RKO (cell line): ENCODE measurements around the gene PTGES3.
"Not testable (repeated sequence)": the region's sequence is repeated elsewhere in the genome, so short reads cannot be mapped to it uniquely, and the experiment has no call there.

Source experiments
- DNase-seq: peaks from one replicate; pipeline ENCODE4 v3.0.0-alpha.2; 2016; ENCODE audit warnings: low spot score

The PTGES3 gene, protein sequence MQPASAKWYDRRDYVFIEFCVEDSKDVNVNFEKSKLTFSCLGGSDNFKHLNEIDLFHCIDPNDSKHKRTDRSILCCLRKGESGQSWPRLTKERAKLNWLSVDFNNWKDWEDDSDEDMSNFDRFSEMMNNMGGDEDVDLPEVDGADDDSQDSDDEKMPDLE

DNA sequence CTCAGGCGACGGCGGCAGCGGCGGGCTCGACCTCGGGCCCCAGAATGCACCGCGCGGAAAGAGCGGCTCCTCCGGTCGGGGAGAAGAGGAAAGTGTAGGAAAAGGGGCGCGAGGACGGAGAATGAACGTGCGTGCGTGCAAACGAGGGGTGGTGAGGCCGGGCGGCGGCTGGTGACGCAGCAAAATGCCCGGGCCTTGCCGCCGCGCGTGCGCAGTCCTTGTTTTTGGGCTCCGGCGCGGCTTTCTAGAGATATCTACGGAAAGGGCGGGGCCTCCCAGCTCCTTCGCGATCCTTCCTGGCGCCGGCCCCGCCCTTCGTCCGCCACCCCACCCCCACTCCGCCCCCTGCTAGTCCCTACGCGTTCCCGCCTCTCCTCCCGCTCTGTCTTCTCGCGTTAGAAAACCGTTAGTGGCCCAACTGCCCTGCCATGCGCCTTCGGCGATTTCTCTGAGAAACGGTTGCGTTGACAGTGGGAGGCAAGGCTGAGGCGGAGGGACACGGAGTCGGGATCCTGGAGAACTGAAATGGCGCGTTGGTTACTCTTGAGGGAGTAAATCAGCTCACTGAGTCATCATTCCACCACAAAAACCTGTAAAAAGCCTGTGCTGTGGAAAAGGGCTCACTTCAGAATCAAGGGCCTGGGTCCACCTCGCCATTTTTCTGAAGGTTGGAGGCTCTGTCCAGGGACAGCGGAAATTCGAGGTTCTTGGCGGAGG is at the start of gene PTGES3:
TSS of gene PTGES3 (minus strand) at position 156 of the 717 bp plus-strand sequence. CDS start 285 bp downstream, outside the sequence.
- DNase-seq = peak; percentile 98

DNA sequence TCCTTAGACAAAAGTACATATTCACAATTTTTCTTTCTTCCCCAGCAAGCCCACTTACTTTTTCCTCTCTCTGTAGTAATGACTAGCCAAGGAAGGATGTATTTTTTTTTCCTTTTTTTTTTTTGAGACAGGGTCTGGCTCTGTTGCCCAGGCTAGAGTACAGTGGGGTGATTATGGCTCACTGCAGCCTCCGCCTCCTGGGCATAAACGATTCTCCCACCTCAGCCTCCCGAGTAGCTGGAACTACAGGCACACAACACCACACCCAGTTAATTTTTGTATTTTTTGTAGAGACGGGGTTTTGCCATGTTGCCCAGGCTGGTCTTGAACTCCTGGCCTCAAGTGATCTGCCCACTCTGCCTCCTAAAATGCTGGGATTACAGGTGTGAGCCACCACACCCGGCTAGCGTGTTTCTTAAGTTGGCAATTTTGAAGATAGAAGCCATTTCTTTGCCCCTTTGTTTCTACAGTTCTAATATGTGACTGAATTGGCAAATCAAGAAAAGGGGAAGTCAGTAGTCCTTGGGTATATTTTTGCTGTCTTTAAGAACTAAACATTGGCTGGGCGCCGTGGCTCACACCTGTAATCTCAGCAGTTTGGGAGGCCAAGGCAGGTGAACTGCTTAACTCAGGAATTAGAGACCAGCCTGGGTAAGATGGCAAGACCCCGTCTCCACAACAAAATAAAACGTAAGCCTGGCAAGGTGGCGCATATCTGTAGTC is 40.2 kb upstream of the PTGES3 start:
- no peak for DNase-seq

DNA sequence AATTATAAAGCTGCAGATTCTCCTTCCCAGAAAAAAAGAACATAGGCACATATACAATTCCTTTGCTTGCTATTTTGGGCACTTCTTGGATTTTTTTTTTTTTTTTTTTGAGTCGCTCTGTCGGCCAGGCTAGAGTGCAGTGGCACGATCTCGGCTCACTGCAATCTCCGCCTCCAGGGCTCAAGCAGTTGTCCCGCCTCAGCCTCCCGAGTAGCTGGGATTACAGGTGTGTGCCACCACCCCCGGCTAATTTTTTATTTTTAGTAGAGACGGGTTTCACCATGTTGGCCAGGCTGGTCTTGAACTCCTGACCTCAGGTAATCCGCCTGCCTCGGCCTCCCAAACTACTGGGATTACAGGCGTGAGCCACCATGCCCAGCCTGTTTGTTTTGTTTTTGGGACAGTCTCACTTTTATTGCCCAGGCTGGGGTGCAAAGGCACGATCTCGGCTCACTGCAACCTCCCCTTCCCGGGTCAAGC is 38.2 kb upstream of the PTGES3 start:
- DNase-seq = not testable (repeated sequence)

DNA sequence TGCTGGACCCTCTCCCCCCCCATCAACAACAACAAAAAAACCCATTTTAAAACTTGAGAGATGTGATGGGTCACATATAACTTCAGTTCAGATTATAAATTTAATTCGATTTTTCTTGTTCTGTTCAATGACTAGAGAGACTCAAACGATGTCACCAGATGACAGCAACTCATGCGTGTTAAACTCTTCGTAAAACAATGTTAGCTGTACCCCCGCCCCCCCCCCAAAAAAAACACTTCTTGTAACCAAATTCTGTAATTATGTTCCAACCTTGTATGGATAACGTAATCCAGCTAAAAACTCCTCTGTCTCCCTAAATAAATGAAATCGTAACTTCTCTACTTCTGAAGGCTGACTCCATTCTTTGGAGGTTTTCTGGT is 37.6 kb upstream of the PTGES3 start:
- no peak for DNase-seq

DNA sequence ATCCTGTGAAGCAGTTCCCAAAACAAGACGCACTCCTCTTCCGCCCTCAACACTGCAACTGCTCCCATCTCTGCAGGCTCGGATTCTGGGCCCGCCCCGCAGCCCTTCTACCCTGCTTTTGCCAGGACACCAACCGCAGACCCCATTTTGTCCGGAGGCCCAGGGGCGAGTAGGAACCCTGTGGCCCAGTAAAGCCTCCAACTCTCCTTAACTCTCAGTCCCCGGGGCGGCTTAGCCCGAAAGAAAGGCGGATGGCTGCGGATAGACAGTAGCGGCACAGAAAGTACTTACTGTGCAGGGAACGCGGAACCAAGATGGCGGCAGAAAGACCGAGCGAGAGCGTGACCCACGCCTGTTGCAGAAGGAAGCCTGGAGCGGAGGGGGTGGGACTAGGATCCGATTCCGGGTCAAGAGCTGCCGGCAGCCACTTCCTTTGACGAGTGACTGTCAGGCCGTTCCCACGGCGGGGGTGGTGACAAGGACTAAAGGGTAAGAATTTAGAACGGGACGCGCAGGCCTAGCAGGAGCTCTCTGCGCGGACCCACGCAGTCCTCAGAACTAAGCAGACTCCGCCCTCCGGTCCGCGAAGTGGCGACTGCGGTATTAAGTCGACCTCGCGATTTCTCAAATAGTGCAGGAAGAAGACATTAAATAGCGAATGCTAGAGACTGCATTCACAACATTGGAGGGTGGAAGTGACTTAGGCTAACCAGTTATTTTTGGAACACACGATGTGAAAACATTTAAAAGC is 37.1 kb upstream of the PTGES3 start, which contains the start of gene NACA:
TSS of gene NACA (minus strand) at position 328 of the 751 bp plus-strand sequence. CDS start 778 bp downstream, outside the sequence.
- peak; percentile 98 for DNase-seq

DNA sequence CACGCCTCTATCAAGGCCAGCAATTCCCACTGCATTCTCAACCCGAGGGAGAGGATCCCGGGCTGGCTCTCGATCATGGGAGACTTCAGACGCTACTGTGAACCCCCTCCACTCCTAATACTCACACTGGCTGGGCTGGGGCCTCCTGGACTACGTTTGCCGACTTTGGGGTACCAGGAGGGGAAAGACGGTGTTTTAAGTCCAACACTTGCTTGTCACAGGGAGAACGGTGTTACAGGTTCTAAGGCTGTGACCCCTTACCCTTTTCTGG is 36.6 kb upstream of the PTGES3 start:
- DNase-seq = no peak

DNA sequence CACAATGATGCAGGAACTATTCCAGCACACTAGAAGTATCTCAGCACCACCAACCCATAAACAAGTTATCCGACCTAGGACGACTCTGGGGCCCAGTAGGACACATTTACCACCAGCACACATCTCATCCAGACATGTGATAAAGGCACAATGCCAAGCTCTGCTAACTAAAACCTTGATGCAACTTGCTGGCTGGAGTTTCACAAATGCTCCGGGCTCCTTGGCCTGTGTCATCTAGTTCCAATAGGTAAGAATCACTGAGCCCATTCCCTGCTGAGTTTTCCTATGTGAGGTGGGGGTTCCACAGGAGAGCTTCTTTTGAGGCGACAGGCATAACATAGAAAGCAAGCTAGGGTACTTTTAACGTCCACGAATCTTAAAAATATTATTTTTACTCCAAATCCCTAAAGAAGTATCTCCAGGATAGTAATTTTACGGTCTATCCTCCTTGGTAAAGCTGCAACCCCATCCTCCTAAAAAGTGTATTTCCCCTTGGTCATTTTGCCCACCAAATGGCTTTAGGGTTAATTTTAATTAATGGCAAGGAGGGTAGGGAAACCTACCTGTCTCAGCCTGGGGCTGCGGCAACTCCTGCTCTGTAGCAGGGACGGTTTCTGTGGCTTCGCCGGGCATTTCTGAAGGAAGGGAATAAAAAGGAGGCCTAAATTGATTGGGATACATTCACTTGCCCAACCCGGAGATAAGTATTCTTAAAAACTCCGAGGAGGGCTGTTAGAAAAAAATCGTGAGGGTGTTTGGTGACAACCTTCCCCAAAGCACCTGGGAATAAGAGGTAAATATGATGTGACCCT is 36.0 kb upstream of the PTGES3 start:
- DNase-seq = peak; percentile 83

DNA sequence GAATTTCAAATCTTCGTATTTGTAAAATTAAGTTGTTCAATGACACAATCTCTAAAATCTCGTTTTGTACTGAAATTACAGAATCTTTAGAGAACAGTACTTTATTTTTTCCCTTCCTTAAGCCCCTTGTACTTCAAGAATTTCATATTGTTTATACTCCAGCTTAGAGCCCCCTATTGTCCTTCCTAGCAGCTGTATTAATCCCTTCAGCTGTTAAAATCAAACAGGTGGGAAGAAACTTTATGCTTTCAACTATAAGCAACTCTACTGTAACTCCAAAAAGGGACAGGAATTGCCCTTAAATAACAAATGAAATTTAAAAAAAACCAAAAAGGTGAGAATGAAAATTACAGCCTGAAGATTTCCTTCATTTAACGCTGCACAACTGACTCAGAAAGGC is 35.3 kb upstream of the PTGES3 start:
- DNase-seq = no peak

DNA sequence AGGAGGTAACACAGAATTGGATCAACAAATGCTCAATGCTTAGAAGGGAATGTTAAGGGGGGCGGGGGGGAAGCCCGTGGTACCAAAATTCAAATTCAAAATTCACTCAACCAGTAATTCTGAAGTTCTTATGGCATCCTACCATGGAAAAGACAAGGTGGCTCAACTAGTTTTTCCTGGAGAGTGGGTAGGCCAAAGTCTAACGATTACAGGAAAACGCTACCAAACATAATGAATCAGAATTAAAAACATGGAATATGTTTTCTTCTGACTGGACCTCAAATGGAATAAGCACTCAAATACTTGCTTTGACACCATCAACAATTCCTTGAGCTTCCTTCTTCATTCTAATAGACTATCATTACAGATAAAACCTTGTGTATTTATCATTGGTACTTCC is 34.7 kb upstream of the PTGES3 start:
- DNase-seq = no peak

DNA sequence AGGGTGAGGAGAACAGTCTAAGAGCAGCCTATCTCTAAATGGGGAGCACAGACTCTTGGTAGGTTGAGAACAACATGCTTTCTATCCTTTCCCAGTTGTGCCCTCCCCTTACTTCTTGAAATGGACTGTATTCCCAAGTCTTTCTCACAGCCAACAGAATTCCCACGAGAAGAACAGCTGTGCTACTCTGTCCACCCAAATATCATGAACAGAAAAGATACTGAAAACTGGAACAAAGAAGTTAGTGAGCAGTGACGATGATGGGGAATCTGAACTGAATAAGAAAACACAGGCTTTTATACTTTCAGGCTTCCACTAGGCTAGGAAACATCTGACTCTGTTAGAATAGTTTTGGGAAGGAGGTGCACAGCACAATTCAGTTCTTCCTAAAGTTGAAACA is 33.6 kb upstream of the PTGES3 start:
- no peak for DNase-seq

DNA sequence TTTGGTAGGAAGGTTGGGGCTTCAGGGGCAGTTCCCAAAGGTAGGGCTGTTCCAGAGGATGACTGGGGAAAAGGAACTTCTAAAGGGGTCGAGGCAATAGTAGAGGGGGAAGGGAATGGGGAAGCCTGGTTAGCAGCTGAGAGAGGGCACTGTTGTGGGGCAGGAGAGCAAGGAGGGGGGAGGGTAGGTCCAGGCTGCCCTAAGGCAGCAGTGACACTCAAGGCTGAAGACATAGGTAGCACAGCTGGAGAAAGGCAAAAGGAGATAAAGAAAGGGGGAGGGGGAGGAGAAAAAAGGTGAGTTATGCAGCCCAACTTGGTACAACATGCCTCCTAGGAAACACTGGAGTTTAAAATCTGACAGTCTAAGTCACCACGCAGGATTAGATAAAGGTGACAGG is 33.1 kb upstream of the PTGES3 start:
- DNase-seq = no peak

DNA sequence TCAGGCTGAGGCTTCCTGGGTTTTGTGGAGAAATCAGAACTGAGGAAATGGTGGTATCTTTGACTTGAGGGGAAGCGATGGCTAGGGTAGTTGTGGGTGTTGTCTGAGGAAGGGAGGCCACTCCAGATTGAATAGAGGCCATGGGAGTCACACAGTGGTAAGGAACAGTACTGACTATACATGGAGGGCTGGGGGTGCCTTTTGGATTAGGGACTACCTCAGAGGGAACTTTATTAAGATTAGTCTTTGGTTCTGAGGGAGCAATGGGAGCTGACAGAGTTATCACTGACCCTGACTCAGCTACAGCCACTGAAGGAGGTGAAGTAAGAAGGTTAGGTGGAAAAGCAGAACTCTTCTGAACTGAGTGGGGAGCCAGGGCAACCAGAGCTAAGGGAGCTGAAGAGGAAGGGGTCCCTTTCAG is 32.7 kb upstream of the PTGES3 start:
- no peak for DNase-seq

DNA sequence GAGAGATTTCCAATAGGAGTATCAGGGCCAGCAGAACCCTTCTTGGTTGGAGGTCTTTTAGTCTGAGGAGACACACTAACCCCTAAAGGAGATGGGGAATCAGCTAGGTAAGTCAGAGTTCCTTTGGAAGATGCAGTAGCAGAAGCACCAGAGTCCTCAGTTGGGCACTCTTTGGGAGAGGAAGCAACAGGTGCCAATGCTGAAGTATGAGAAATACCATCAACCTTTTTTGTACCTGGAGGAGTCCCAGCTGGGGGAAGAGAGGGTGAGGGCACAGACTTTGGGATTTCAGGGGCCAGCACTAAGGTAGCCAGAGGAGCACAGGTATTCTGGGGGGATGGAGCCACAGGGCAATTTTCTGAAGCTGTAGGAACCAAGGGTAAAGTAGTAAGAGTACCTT is 31.0 kb upstream of the PTGES3 start:
- no peak for DNase-seq

DNA sequence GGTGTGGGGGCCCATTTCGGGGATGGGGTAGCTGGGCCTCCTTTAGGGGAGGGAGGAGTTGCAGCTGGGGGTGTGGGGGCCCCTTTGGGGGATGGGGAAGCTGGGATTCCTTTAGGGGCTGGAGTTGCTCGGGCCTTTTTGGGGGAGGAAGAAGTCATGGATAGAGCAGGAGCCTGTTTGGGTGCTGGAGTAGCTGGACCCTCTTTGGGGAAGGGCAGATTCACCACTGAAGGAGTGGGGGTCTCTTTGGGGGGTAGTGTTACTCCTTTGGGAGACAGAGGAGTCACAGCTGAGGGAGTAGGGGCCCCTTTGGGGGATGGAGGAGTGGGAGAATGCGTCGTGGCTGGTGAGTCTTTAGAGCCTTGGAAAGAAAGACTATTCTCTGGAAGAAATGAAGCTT is 30.6 kb upstream of the PTGES3 start:
- DNase-seq = no peak

DNA sequence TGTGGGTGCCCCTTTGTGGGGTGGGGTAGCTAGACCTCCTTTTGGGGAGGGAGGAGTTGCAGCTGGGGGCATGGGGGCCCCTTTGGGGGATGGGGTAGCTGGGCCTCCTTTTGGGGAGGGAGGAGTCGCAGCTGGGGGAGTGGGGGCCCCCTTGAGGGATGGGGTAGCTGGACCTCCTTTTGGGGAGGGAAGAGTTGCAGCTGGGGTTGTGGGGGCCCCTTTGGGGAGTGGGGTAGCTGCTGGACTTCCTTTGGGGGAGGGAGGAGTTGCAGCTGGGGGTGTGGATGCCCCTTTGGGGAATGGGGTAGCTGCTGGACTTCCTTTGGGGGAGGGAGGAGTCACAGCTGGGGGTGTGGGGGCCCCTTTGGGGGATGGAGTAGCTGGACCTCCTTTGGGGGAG is 30.1 kb upstream of the PTGES3 start:
- no peak for DNase-seq

DNA sequence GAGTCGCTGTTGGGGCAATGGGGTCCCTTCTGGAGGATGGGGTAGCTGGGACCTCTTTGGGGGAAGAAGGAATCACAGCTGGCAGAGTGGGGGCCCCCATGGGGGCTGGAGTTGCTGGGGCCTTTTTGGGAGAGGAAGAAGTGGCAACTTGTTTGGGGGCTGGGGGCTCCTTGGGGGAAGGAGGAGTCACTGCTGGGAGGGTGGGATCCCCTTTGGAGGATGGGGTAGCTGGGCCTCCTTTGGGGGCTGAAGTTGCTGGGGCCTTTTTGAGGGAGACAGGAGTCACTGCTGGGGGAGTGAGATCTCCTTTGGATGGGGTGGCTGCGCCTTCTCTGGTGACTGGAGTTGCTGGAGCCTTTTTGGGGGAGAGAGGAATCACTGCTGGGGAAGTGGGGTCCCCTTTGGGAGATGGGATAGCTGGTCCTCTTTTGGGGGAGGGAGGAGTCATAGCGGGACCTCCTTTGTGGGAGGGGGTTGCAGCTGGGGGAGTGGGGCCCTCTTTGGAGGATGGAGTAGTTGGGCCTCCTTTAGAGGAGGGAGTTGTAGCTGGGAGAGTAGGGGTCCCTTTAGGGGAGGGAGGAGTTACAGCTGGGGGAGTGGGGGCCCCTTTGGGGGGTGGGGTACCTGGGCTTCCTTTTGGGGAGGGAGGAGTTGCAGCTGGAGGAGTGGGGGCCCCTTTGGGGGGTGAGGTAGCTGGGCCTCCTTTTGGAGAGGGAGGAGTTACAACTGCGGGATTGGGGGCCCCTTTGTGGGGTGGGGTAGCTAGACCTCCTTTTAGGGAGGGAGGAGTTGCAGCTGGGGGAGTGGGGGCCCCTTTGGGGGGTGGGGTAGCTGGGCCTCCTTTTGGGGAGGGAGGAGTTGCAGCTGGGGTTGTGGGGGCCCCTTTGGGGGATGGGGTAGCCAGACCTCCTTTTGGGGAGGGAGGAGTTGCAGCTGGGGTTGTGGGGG is 29.1 kb upstream of the PTGES3 start:
- no peak for DNase-seq

DNA sequence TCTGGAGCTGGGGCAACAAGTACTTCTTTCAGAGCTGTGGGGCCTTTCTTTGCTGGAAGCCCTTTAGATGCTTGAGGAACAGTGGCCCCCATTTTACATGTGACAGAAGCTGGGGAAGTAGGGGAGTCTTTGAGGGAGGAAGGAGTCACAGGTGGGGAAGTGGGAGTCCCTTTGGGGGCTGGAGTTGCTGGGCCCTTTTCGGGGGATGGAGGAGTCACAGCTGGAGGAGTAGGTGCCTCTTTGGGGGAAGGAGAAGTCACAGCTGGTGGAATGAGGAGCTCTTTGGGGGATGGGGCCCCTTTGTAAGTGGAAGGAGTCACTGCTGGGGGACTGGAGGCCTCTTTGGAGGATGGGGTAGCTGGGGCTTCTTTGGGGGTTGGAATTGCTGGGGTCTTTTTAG is 28.4 kb upstream of the PTGES3 start:
- DNase-seq = no peak

DNA sequence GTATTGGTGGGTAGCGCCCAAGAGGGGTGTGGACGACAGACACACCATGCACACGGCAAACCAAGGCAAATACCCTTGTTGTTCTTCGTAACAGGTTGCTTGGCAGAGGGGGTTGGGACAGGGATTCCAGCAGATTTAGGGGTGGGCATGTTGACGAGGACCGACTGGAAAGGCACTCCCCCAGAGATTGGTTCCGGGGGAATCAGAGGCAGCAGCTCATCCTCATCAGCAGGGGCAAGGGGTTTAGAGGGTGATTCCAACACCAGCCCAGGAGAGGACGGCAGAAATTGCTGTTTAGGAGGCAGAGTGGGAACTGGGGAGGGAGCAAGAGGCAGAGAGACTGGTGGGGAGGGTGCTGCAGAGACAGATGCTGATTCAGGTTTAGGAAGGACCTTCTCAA is 27.7 kb upstream of the PTGES3 start:
- no peak for DNase-seq

DNA sequence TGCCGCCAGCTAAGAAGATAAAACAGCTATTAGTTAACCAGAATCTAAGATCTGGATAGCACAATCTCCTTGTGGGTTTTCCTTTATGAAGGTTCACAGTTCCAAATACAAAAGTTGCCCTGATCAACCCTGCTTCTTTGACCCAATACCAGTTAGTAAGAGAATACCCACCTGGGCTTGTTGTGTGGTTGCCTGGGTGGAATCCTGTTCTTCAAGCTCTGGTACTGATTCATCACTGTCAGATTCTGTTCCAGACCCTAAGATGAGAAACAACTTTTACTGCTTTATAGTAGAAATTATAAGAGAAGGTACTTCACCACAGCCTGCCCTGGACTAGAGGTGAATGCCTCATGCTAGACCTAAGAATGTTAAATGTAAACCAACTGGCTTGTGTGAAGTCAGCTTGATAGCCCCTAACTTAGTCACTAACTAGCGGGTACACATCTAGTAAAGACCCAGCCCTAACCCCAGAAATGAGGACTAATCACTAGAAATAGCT is 26.4 kb upstream of the PTGES3 start:
- DNase-seq = no peak

DNA sequence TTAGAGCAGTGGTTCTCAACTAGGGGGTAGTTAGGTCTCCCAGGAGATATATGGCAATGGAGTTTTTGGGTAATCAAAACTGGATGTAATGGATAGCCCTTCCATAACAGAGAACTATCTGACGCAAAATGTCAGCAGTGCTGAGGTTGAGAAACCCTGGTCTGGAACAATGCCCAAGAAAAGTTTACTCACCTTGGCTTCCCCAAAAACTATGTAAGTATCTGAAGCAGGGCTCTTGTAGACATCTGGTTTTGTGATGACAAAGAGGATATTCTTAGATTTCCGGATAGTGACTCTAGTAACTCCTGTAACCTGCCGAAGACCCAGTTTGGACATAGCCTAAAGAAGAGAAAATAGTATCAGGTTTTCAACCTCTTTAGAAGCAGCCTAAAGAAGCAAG is 25.3 kb upstream of the PTGES3 start:
- no peak for DNase-seq
